Mesendoderm (in vitro differentiated cells): ENCODE measurements around the gene MYPOP.
A peak's percentile ranks its signal among the peaks of the same experiment; 100 is the strongest.

ENCODE experiments used
- DNase-seq: peaks from one replicate; pipeline ENCODE4 v3.0.0; 2013
- H2AK5ac ChIP-seq: 2 replicates; pipeline ENCODE4 v1.6.1; 2013; ENCODE audit warnings: low read length, inconsistent platforms
- H2BK120ac ChIP-seq: 2 replicates; pipeline ENCODE4 v1.6.1; 2013; ENCODE audit warnings: low read depth, mild to moderate bottlenecking, low read length, moderate library complexity, mixed read lengths
- H2BK15ac ChIP-seq: replicated peaks from 2 replicates; pipeline ENCODE4 v1.6.1; 2013; ENCODE audit warnings: low read depth, mild to moderate bottlenecking, moderate library complexity
- H2BK5ac ChIP-seq: 2 replicates; pipeline ENCODE4 v1.6.1; 2013; ENCODE audit warnings: low read length, inconsistent platforms
- H3K18ac ChIP-seq: 2 replicates; pipeline ENCODE4 v1.6.1; 2013; ENCODE audit warnings: mild to moderate bottlenecking, low read length, mixed read lengths
- H3K23ac ChIP-seq: one replicate; pipeline ENCODE4 v1.6.1; 2013; ENCODE audit warnings: low read length
- H3K27ac ChIP-seq: 2 replicates; pipeline ENCODE4 v1.5.1; 2013; ENCODE audit warnings: low read depth, mild to moderate bottlenecking, inconsistent platforms, low read length, moderate library complexity
- H3K27me3 ChIP-seq: 2 replicates; pipeline ENCODE4 v1.6.1; 2013; ENCODE audit warnings: low read length, control low read depth, mild to moderate bottlenecking, inconsistent platforms; ENCODE audit not compliant: insufficient read depth, poor library complexity
- H3K36me3 ChIP-seq: 2 replicates; pipeline ENCODE4 v1.6.1; 2013; ENCODE audit warnings: low read length, inconsistent platforms; ENCODE audit not compliant: control insufficient read depth, insufficient read depth
- H3K4ac ChIP-seq: one replicate; pipeline ENCODE4 v1.6.1; 2013; ENCODE audit warnings: low read depth, mild to moderate bottlenecking, low read length, moderate library complexity
- H3K4me1 ChIP-seq: 2 replicates; pipeline ENCODE4 v1.6.1; 2013; ENCODE audit warnings: low read depth, low read length, inconsistent platforms; ENCODE audit not compliant: control insufficient read depth
- H3K4me2 ChIP-seq: 2 replicates; pipeline ENCODE4 v1.6.1; 2013; ENCODE audit warnings: low read length
- H3K4me3 ChIP-seq: 2 replicates; pipeline ENCODE4 v1.5.1; 2013; ENCODE audit warnings: mild to moderate bottlenecking, low read length
- H3K56ac ChIP-seq: one replicate; pipeline ENCODE4 v1.6.1; 2013; ENCODE audit warnings: low read length
- H3K79me1 ChIP-seq: 2 replicates; pipeline ENCODE4 v1.6.1; 2013; ENCODE audit warnings: low read length, inconsistent platforms
- H3K79me2 ChIP-seq: 2 replicates; pipeline ENCODE4 v1.6.1; 2013; ENCODE audit warnings: mild to moderate bottlenecking, low read length; ENCODE audit not compliant: control insufficient read depth, insufficient read depth
- H3K9ac ChIP-seq: 2 replicates; pipeline ENCODE4 v1.6.1; 2013; ENCODE audit warnings: low read length, inconsistent platforms
- H4K5ac ChIP-seq: one replicate; pipeline ENCODE4 v1.6.1; 2013; ENCODE audit warnings: low read length
- H4K8ac ChIP-seq: one replicate; pipeline ENCODE4 v1.6.1; 2013; ENCODE audit warnings: low read depth, mild to moderate bottlenecking, control low read depth, low read length, moderate library complexity
- WGBS: extraction: QIAGEN DNeasy Blood & Tissue Kit; methylation state at CpG from one replicate; pipeline ENCODE4 v1.1.7; 2013; ENCODE audit warnings: low lambda C conversion rate, missing lambda C conversion rate; ENCODE audit not compliant: insufficient coverage; ENCODE audit errors: extremely low coverage; 5-methylcytosine and 5-hydroxymethylcytosine counted together

The MYPOP gene

DNA sequence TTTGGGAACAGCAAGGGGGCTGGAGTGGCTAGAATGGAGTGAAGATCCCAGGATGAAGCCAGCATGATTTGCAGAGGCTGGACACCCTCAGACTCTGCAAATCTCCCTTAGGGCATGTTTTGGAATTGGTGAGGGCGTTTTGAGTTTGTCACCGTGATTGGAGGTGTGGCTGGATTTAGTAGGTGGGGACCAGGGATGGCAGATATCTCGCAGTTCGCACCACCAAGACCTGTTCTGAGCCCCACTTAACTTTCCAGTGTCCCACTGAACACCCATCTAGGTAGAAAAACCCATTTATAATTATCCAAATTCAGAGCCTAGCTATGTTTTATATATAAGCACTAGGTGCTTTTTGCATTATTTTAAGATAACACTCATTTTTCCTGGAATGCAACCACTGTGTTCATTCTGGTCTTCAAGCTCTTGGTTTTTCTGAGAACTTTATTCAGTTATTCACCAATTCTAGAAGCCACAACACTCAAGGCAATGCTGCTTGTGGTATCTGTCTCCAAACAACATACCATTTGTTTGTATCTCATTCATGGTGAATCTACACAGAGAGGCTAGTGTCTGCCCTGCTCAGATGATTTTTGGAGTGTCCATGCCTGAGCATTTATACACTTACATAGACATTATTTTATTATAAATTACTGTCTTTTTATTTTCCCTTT lies 15.1 kb upstream of the MYPOP start:
- Histone ChIP-seq H2AK5ac (no peak overlapping the region), H3K18ac (no peak overlapping the region), H2BK120ac (no peak overlapping the region), H3K79me1 (no peaks in the 10 kb centered on the region), H3K79me2 (no peaks in the 10 kb centered on the region), H3K4ac (no peak overlapping the region), H4K5ac (no peak overlapping the region), H3K27ac (no peak overlapping the region), H3K36me3 (no peaks in the 10 kb centered on the region), H3K27me3 (no peaks in the 10 kb centered on the region), H3K56ac (no peak overlapping the region), H4K8ac (no peak overlapping the region), H3K4me1 (no peaks in the 10 kb centered on the region), H3K23ac (no peak overlapping the region), H3K9ac (no peak overlapping the region), H3K4me2 (no peak overlapping the region), H3K4me3 (no peak overlapping the region), H2BK5ac (no peak overlapping the region), H2BK15ac (no peak overlapping the region)
- no peak for DNase-seq
- WGBS, result no CpG with 5 or more reads among the region's 4 CpGs

GRCh38 chr19:45913874-45914830 lies 11.7 kb upstream of the MYPOP start, which contains the start of gene NANOS2:
Gene NANOS2 (minus strand): TSS chr19:45914778. CDS start chr19:45914693, 85 bp downstream.
- no peak within 1 kb of the TSS for H3K4ac ChIP-seq
- no peak within 1 kb of the TSS for H3K23ac ChIP-seq
- H4K5ac ChIP-seq, result peak within 1 kb of the TSS; percentile 52
- H3K79me1 ChIP-seq, result no peaks in the 10 kb centered on the region
- no peaks in the 10 kb centered on the region for H3K4me1 ChIP-seq
- peak; percentile 90 for DNase-seq
- H3K4me2 ChIP-seq, result no peak within 1 kb of the TSS
- no peak within 1 kb of the TSS for H2BK15ac ChIP-seq
- peak within 1 kb of the TSS; percentile 30 for H3K56ac ChIP-seq
- H3K4me3 ChIP-seq, result no peak within 1 kb of the TSS
- H3K9ac ChIP-seq, result no peak within 1 kb of the TSS
- WGBS, result no CpG with 5 or more reads among the region's 44 CpGs
- H3K27ac ChIP-seq, result no peak within 1 kb of the TSS
- H3K36me3 ChIP-seq, result no peaks in the 10 kb centered on the region
- no peak within 1 kb of the TSS for H2BK5ac ChIP-seq
- no peak within 1 kb of the TSS for H4K8ac ChIP-seq
- H3K79me2 ChIP-seq, result no peaks in the 10 kb centered on the region
- H3K27me3 ChIP-seq, result no peaks in the 10 kb centered on the region
- H2AK5ac ChIP-seq, result no peak within 1 kb of the TSS
- H3K18ac ChIP-seq, result no peak within 1 kb of the TSS
- no peak within 1 kb of the TSS for H2BK120ac ChIP-seq

- Histone ChIP-seq H4K5ac (no peak overlapping the region), H2BK15ac (no peak overlapping the region), H3K36me3 (no peaks in the 10 kb centered on the region), H3K4me3 (no peak overlapping the region), H3K9ac (no peak overlapping the region), H3K27me3 (no peaks in the 10 kb centered on the region), H3K56ac (no peak overlapping the region), H3K79me1 (no peaks in the 10 kb centered on the region), H3K4me1 (no peaks in the 10 kb centered on the region), H3K4ac (no peak overlapping the region), H2AK5ac (no peak overlapping the region), H3K27ac (no peak overlapping the region), H2BK120ac (no peak overlapping the region), H4K8ac (no peak overlapping the region), H3K4me2 (no peak overlapping the region), H3K23ac (no peak overlapping the region), H3K18ac (no peak overlapping the region), H2BK5ac (no peak overlapping the region), H3K79me2 (no peaks in the 10 kb centered on the region)
- WGBS, result no CpG with 5 or more reads among the region's 8 CpGs
- no peak for DNase-seq
These were observed 8.9 kb upstream of the MYPOP start for GRCh38 chr19:45911291-45911690.

DNA sequence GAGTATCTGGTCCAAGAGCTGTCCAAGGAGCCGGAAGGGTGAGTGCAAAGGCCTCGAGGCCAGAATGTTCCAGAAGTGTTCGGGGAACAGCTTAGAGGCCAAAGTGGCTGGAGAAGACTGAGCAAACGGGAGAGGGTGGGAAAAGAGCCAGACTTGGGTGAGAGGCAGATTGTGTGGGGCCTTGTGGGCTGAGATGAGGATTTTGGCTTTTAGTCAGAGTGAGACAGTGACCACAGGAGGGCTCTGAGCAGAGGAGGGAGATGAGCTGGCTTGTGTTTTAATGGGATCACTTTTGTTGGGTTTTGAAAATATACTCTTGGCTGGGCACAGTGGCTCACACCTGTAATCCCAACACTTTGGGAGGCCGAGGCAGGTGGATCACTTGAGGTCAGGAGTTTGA lies 6.5 kb upstream of the MYPOP start:
- Histone ChIP-seq H3K4me1 (no peaks in the 10 kb centered on the region), H2BK5ac (no peak overlapping the region), H3K18ac (no peak overlapping the region), H3K79me2 (no peaks in the 10 kb centered on the region), H3K23ac (no peak overlapping the region), H3K36me3 (no peaks in the 10 kb centered on the region), H3K4me3 (no peak overlapping the region), H3K27me3 (no peaks in the 10 kb centered on the region), H3K4ac (no peak overlapping the region), H4K5ac (no peak overlapping the region), H2BK120ac (no peak overlapping the region), H2BK15ac (no peak overlapping the region), H4K8ac (no peak overlapping the region), H3K4me2 (no peak overlapping the region), H3K56ac (no peak overlapping the region), H3K27ac (no peak overlapping the region), H3K79me1 (no peaks in the 10 kb centered on the region), H2AK5ac (no peak overlapping the region), H3K9ac (no peak overlapping the region)
- WGBS, result no CpG with 5 or more reads among the region's 5 CpGs
- DNase-seq, result no peak

- no peak for DNase-seq
- Histone ChIP-seq H3K4me3 (no peak overlapping the region), H3K18ac (no peak overlapping the region), H3K27ac (no peak overlapping the region), H3K56ac (no peak overlapping the region), H3K4me2 (no peak overlapping the region), H3K9ac (no peak overlapping the region), H3K23ac (no peak overlapping the region), H2BK5ac (no peak overlapping the region), H2BK120ac (no peak overlapping the region), H4K8ac (no peak overlapping the region), H3K79me1 (no peaks in the 10 kb centered on the region), H3K79me2 (no peaks in the 10 kb centered on the region), H3K4me1 (no peaks in the 10 kb centered on the region), H4K5ac (no peak overlapping the region), H3K4ac (no peak overlapping the region), H2BK15ac (no peak overlapping the region), H3K36me3 (no peaks in the 10 kb centered on the region), H2AK5ac (no peak overlapping the region), H3K27me3 (no peaks in the 10 kb centered on the region)
- WGBS, result no CpG with 5 or more reads among the region's 3 CpGs
These were observed 3.8 kb upstream of the MYPOP start for GRCh38 chr19:45906221-45906620.
